Type B pancreatic cell (in vitro differentiated cells): ENCODE results near the gene TMEM200C. TPM values are rescaled to one million over a fixed set of nuclear protein-coding genes. Genes with fewer than 3 reads are reported as not detected.
A peak's percentile ranks its signal among the peaks of the same experiment; 100 is the strongest.

Experiments used
- DNase-seq: peaks from one replicate; pipeline ENCODE4 v3.0.0; 2021; ENCODE audit warnings: mixed read lengths; ENCODE audit not compliant: unreplicated experiment; ENCODE audit errors: extremely low spot score
- H3K27ac Mint-ChIP-seq: 2 replicates; pipeline ENCODE4 v1.8.0; 2021; ENCODE audit warnings: mild to moderate bottlenecking, mixed read lengths
- H3K27me3 Mint-ChIP-seq: 2 replicates; pipeline ENCODE4 v1.8.0; 2021; ENCODE audit warnings: mixed read lengths
- H3K36me3 Mint-ChIP-seq: 2 replicates; pipeline ENCODE4 v1.8.0; 2021; ENCODE audit warnings: mixed read lengths
- H3K4me1 Mint-ChIP-seq: one replicate; pipeline ENCODE4 v1.8.0; 2021; ENCODE audit warnings: mixed read lengths; ENCODE audit not compliant: unreplicated experiment
- H3K4me3 Mint-ChIP-seq: 2 replicates; pipeline ENCODE4 v1.8.0; 2021; ENCODE audit warnings: mild to moderate bottlenecking, mixed read lengths
- H3K9me3 Mint-ChIP-seq: 2 replicates; pipeline ENCODE4 v1.8.0; 2021; ENCODE audit warnings: mixed read lengths
- CTCF ChIP-seq: fragments of 200-600 bp; sonication (generic); conservative IDR thresholded peaks from 2 replicates; pipeline ENCODE4 v1.5.0; 2021; ENCODE audit warnings: antibody characterized with exemption, mild to moderate bottlenecking
- total RNA-seq: library from RNA; stranded (reverse); gene quantifications from 2 replicates; pipeline ENCODE4 v1.2.1, GENCODE V29; 2021; ENCODE audit warnings: low replicate concordance

TMEM200C gene
- total RNA-seq, 1 donor from 2014 or later = 26.1 TPM

GRCh38 chr18:5879479-5879882, 15.8 kb downstream of the TMEM200C start:
- no peak for DNase-seq
- peaks cover 23% of the 10 kb centered on the region for H3K27me3 Mint-ChIP-seq
- H3K4me3 Mint-ChIP-seq = no peak overlapping the region
- H3K9me3 Mint-ChIP-seq = no peaks in the 10 kb centered on the region
- no peak overlapping the region for H3K27ac Mint-ChIP-seq
- peak; percentile 94 for TF ChIP-seq CTCF
- peaks cover 5% of the 10 kb centered on the region for H3K4me1 Mint-ChIP-seq
- H3K36me3 Mint-ChIP-seq = no peaks in the 10 kb centered on the region

- H3K4me3 Mint-ChIP-seq = no peak overlapping the region
- H3K27ac Mint-ChIP-seq = no peak overlapping the region
- no peaks in the 10 kb centered on the region for H3K9me3 Mint-ChIP-seq
- H3K36me3 Mint-ChIP-seq = no peaks in the 10 kb centered on the region
- TF ChIP-seq CTCF = no peak
- peaks cover 9% of the 10 kb centered on the region for H3K4me1 Mint-ChIP-seq
- H3K27me3 Mint-ChIP-seq = peaks cover 42% of the 10 kb centered on the region
- DNase-seq = no peak
Measured at GRCh38 chr18:5876891-5877290, 18.4 kb downstream of the TMEM200C start.

- no peak for TF ChIP-seq CTCF
- Mint-ChIP-seq H3K36me3 (no peaks in the 10 kb centered on the region), H3K27ac (no peak overlapping the region), H3K27me3 (peaks cover 40% of the 10 kb centered on the region), H3K4me3 (no peak overlapping the region), H3K4me1 (peaks cover 6% of the 10 kb centered on the region), H3K9me3 (no peaks in the 10 kb centered on the region)
- DNase-seq = no peak
Measured at GRCh38 chr18:5874336-5874735, 21.0 kb downstream of the TMEM200C start.

- no peak overlapping the region for H3K27ac Mint-ChIP-seq
Measured at GRCh38 chr18:5872886-5873285, 22.4 kb downstream of the TMEM200C start.

GRCh38 chr18:5871426-5871825, 23.9 kb downstream of the TMEM200C start:
- Mint-ChIP-seq H3K4me3 (no peak overlapping the region), H3K36me3 (no peaks in the 10 kb centered on the region), H3K27me3 (peaks cover 29% of the 10 kb centered on the region), H3K27ac (no peak overlapping the region), H3K4me1 (peaks cover 4% of the 10 kb centered on the region), H3K9me3 (no peaks in the 10 kb centered on the region)
- TF ChIP-seq CTCF = no peak
- no peak for DNase-seq

More at GRCh38 chr18:5872886-5873285, 22.4 kb downstream of the TMEM200C start:
- Mint-ChIP-seq H3K27me3 (peaks cover 38% of the 10 kb centered on the region), H3K36me3 (no peaks in the 10 kb centered on the region), H3K4me1 (peaks cover 4% of the 10 kb centered on the region), H3K4me3 (no peak overlapping the region), H3K9me3 (no peaks in the 10 kb centered on the region)
- no peak for TF ChIP-seq CTCF
- no peak for DNase-seq
